DND-41 (cell line): ENCODE data around the gene TLX1.

Experiments used
- EZH2 ChIP-seq: IDR thresholded peaks from 3 replicates; pipeline ENCODE4 v1.6.1; 2012; ENCODE audit warnings: borderline replicate concordance, low read depth, mild to moderate bottlenecking, moderate library complexity, low read length, inconsistent platforms; ENCODE audit not compliant: severe bottlenecking
- TF ChIP-seq, protein P1 (sequence below): IDR thresholded peaks from 2 replicates; pipeline ENCODE4 v1.5.1; 2012; ENCODE audit warnings: borderline replicate concordance, low read length, moderate library complexity, mild to moderate bottlenecking; ENCODE audit not compliant: poor library complexity, severe bottlenecking; ENCODE audit errors: extremely low read depth

DNA sequence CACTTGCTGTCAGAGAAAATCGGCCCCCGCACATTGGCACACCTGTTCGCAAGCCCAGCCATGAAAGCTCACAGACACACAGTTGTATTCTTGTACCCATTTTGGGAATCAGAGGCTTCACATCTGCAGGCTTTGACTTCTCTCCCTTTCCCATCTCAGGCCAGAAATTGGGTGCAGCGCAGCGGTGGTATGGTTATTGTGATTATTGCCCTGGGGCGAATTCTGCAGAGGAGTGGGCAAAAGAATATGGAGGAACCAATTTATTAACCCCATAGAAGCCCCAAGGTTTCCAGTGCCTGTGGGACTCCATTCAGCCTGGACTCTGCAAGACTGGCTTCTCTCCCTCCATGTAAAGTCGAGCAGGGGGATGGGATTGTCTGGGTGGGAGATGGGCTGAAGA is 14.0 kb downstream of the TLX1 start:
- TF ChIP-seq, protein P1, sequence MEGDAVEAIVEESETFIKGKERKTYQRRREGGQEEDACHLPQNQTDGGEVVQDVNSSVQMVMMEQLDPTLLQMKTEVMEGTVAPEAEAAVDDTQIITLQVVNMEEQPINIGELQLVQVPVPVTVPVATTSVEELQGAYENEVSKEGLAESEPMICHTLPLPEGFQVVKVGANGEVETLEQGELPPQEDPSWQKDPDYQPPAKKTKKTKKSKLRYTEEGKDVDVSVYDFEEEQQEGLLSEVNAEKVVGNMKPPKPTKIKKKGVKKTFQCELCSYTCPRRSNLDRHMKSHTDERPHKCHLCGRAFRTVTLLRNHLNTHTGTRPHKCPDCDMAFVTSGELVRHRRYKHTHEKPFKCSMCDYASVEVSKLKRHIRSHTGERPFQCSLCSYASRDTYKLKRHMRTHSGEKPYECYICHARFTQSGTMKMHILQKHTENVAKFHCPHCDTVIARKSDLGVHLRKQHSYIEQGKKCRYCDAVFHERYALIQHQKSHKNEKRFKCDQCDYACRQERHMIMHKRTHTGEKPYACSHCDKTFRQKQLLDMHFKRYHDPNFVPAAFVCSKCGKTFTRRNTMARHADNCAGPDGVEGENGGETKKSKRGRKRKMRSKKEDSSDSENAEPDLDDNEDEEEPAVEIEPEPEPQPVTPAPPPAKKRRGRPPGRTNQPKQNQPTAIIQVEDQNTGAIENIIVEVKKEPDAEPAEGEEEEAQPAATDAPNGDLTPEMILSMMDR: no peak
- no peak for TF ChIP-seq EZH2
